GM12872 (cell line): Measurements from ENCODE around the gene GRIK1.

Experiments used
- TF ChIP-seq, protein P1 (sequence below): IDR thresholded peaks from 3 replicates; pipeline ENCODE4 v1.5.1; 2011; ENCODE audit warnings: low read depth, mild to moderate bottlenecking, low read length, moderate library complexity; ENCODE audit not compliant: insufficient read depth

The GRIK1 gene

DNA sequence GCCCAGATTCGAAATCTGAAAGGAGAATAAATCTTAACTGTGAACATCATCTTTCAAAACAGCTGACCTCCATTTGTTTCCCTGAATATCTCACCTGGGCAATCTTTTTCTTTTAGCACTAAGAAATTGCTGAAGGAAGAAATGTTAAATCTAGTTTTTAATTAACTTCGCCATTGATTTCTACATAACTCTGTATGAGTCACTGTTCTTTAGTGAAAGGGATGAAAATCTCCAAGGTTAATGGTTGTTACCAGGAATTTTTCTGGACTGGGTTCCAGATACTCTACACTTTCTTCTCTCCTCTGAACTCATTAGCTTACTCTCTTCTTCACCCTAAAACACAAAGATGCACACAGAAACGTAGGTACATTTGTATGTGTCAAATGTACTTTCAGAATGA, 405.3 kb downstream of the GRIK1 start:
- TF ChIP-seq, protein P1, sequence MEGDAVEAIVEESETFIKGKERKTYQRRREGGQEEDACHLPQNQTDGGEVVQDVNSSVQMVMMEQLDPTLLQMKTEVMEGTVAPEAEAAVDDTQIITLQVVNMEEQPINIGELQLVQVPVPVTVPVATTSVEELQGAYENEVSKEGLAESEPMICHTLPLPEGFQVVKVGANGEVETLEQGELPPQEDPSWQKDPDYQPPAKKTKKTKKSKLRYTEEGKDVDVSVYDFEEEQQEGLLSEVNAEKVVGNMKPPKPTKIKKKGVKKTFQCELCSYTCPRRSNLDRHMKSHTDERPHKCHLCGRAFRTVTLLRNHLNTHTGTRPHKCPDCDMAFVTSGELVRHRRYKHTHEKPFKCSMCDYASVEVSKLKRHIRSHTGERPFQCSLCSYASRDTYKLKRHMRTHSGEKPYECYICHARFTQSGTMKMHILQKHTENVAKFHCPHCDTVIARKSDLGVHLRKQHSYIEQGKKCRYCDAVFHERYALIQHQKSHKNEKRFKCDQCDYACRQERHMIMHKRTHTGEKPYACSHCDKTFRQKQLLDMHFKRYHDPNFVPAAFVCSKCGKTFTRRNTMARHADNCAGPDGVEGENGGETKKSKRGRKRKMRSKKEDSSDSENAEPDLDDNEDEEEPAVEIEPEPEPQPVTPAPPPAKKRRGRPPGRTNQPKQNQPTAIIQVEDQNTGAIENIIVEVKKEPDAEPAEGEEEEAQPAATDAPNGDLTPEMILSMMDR = no peak

DNA sequence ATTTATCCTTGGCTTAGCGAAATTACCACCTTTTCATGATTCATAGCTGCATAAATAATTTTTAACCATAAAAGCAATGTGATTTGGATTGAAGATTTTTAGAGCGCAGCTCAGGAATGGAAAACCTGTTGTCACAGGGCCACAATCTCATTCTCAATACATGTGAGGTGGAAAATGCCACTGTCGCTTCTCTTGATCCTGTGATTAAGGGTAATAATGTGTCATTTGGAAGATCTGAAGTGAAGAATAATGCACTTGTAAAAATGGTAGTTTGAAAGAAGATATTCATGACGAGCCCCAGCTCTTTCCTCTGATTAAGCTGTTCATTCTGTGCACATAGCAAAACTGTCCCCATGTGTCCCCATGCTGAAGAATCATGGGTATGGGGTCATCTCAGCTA, 410.7 kb downstream of the GRIK1 start:
- TF ChIP-seq, protein P1 = no peak

DNA sequence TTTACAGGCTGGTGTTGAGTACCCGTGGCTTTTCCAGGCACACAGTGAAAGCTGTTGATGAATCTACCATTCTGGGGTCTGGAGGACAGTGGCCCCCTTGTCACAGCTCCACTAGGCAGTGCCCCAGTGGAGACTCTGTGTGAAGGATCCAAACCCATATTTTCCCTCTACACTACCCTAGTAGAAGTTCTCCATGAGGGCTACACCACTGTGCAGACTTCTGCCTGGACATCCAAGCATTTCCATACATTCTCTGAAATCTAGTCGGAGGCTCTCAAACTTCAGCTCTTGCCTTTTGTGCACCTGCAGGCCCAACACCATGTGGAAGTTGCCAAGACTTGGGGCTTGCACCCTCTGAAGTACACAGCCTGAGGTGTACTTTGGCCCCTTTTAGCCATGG, 413.3 kb downstream of the GRIK1 start:
- TF ChIP-seq, protein P1 = no peak

DNA sequence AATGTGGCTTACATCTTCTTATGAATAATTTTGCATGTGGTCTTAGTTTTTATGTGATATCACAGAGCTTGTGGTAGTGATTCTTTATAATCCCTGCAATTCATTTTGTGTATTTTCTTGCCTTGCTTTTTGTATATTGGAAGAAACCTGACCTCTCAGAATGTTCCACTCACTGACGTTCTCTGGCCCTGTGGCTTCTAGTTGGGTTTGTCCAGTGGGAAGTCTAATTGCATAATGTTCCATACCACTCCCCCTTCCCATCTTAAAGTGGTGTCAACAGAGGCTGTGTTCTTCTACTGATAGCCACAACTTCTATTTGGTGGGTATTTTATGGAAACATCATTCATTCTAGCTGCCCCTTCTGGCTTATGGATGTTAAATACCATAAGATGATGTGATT, 415.7 kb downstream of the GRIK1 start:
- TF ChIP-seq, protein P1 = no peak

DNA sequence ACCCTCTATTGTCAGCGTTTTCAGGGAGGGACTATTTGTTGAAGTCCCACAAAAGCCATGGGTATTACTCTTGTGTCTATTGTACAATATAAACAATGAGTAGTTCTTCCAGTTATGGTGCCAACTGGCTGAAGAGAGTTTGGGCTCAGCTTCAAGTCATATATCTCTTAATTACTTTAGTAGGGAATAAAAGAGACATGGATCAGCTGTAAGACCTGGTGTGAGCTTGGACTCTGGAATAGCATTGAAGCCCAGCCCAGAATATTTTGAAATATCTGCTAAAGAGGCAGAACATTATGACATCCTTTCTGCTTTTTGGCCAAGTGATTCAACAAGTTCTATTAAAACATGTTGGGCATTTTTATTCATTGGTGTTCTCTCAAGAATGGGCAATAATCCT, 416.1 kb downstream of the GRIK1 start:
- TF ChIP-seq, protein P1 = no peak

DNA sequence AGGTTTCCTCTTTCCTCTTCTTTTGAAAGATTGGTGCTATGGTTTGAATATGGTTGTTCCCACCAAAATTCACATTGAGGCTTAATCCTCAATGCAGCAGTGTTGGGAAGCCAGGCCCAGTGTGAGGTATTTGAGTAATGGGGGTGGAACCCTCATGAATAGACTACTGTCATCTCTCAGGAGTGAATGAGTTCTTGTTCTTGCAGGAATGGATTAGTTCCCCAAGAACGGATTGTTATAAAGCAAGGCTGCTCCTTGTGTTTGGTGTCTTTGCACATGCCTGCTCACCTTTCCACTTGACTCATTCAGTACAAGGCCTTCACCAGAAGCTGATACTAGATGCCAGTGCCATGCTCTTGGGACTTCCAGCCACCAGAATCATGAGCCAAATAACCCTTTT, 417.9 kb downstream of the GRIK1 start:
- TF ChIP-seq, protein P1 = no peak

DNA sequence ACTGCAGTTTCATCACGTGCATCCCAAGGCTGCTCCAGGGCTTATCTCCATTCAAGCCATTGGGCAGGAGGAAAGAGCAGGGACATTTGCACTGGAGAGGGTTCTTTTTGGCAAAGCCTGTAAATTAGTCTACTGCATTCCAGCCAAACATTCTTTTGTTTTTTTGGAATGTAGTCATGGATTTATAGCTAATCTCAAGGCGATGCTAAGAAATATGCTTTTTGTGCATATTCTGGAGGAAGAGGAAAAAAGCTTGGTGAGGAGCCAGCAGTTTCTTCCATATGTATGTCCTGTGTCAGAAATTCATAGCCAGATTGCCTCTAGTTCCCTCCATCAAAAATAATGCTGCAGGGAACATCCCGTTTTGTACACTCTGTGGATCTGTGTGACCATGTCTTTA, 419.6 kb downstream of the GRIK1 start:
- TF ChIP-seq, protein P1 = no peak
